Stomach (tissue), 4 donors: ENCODE results near the gene ATP4B.

Experiments used
- EP300 ChIP-seq: sonication (generic); formaldehyde crosslinking; IDR thresholded peaks from one replicate; pipeline ENCODE4 v1.6.1; 2017; ENCODE audit warnings: antibody characterized with exemption
- POLR2A ChIP-seq, 4 donors: fragments of 450-650 bp; IDR thresholded peaks; one replicate each; pipeline ENCODE4 v1.6.1; 2016; ENCODE audit warnings: antibody characterized with exemption in 4 of 4, control low read depth in 2 of 4, mild to moderate bottlenecking in 1 of 4, moderate library complexity in 1 of 4
- POLR2AphosphoS5 ChIP-seq, 3 donors: sonication (generic); formaldehyde crosslinking; IDR thresholded peaks; one replicate each; pipeline ENCODE4 v1.6.1; 2016; ENCODE audit warnings: antibody characterized with exemption in 3 of 3
- TF ChIP-seq, protein P1 (sequence below), 7 experiments: fragments of 450-650 bp in 4 of 7; fragments of 200-600 bp in 3 of 7; sonication (generic) in 3 of 7; IDR thresholded peaks; one replicate each; pipeline ENCODE4 v1.5.1; 2016 to 2019; ENCODE audit warnings: antibody characterized with exemption in 7 of 7, control low read depth in 2 of 7, mild to moderate bottlenecking in 1 of 7

- TF ChIP-seq, protein P1, sequence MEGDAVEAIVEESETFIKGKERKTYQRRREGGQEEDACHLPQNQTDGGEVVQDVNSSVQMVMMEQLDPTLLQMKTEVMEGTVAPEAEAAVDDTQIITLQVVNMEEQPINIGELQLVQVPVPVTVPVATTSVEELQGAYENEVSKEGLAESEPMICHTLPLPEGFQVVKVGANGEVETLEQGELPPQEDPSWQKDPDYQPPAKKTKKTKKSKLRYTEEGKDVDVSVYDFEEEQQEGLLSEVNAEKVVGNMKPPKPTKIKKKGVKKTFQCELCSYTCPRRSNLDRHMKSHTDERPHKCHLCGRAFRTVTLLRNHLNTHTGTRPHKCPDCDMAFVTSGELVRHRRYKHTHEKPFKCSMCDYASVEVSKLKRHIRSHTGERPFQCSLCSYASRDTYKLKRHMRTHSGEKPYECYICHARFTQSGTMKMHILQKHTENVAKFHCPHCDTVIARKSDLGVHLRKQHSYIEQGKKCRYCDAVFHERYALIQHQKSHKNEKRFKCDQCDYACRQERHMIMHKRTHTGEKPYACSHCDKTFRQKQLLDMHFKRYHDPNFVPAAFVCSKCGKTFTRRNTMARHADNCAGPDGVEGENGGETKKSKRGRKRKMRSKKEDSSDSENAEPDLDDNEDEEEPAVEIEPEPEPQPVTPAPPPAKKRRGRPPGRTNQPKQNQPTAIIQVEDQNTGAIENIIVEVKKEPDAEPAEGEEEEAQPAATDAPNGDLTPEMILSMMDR (IDR thresholded peaks at IDR 0.05): no peak
- TF ChIP-seq POLR2AphosphoS5 (IDR thresholded peaks at IDR 0.05) (no peak), EP300 (no peak), POLR2A (IDR thresholded peaks at IDR 0.05) (no peak)
Measured at GRCh38 chr13:113608967-113609533, 48.9 kb downstream of the ATP4B start.
